ENCODE data around the gene ZNF335. TPM values are rescaled to one million over a fixed set of nuclear protein-coding genes. Genes with fewer than 3 reads are reported as not detected.

The ZNF335 gene
- total and polyA plus RNA-seq, 2 experiments from 2014 or later = 12.6 to 14.9 TPM

DNA sequence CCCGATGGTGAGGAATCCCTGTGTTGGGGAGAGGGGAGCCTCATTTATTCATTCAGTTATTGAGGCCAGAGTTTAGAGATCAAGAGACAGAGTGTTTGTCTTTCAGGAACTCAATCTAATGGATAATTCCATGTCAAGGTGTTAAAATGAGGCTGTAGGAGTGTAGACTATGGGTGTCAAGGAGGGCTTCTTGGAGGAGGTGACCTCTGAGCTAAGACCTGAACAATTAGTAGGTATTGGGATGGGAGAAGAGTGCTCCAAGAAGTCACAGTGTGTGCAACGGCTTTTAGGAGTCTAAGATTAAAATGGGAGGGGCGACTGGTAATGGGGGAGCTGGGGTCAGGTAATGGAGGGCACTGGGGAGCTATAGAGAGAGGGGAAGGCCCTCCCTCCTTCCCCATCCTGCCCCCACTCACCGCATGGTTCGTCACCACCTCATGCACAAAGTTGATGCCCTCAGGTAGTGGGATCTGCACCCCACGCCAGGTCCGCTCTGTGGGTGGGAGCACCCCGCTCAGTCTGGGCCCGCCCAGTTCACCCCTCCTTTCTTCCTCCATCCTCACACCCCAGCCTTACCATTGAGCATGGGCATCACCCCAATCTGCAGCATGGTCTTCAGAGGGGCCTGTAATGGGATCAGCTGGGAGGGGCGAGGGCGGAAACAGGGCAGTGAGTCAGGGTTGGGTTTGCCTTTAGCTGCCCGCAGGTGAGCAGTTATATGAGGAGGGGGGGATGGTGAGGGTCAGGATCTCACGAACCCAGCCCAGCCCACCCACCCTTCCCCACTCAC, 72.8 kb downstream of the ZNF335 start:
- Histone ChIP-seq H4K20me1 (ENCODE audit: insufficient read depth, poor library complexity, severe bottlenecking) (no peaks in the 10 kb centered on the region), H3K27me3 (no peaks in the 10 kb centered on the region), H2AFZ (no peak overlapping the region), H3K36me3 (replicated peaks; ENCODE audit: insufficient read depth, low read depth) (no peaks in the 10 kb centered on the region), H3K4me2 (no peak overlapping the region), H3K4me3 (no peak overlapping the region), H3K4me1 (ENCODE audit: insufficient read depth) (no peaks in the 10 kb centered on the region), H3K27ac (no peak overlapping the region), H3K9me3 (ENCODE audit: low read depth) (no peaks in the 10 kb centered on the region), H3K9me2 (replicated peaks; ENCODE audit: insufficient read depth) (no peaks in the 10 kb centered on the region), H3K79me2 (peaks cover under 1% of the 10 kb centered on the region)
- TF ChIP-seq, protein P1, sequence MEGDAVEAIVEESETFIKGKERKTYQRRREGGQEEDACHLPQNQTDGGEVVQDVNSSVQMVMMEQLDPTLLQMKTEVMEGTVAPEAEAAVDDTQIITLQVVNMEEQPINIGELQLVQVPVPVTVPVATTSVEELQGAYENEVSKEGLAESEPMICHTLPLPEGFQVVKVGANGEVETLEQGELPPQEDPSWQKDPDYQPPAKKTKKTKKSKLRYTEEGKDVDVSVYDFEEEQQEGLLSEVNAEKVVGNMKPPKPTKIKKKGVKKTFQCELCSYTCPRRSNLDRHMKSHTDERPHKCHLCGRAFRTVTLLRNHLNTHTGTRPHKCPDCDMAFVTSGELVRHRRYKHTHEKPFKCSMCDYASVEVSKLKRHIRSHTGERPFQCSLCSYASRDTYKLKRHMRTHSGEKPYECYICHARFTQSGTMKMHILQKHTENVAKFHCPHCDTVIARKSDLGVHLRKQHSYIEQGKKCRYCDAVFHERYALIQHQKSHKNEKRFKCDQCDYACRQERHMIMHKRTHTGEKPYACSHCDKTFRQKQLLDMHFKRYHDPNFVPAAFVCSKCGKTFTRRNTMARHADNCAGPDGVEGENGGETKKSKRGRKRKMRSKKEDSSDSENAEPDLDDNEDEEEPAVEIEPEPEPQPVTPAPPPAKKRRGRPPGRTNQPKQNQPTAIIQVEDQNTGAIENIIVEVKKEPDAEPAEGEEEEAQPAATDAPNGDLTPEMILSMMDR (IDR thresholded peaks at IDR 0.05; ENCODE audit: poor library complexity) = no peak
- no peak for TF ChIP-seq EZH2phosphoT487 (IDR thresholded peaks at IDR 0.05; ENCODE audit: low read depth, severe bottlenecking, unreplicated experiment)
- no peak for TF ChIP-seq EZH2 (IDR thresholded peaks at IDR 0.05; ENCODE audit: borderline replicate concordance)
- DNase-seq (ENCODE audit: low spot score) = no peak
- 93% methylated on average over 12 of the region's 13 CpGs for WGBS (ENCODE audit: low lambda C conversion rate, missing lambda C conversion rate)

Other genes starting within 250 kb of the ZNF335 start
- gene SPINT4, start 249.9 kb downstream of the ZNF335 start, total RNA-seq = not detected in 2 replicates
- not detected in 2 replicates for gene SPINT4, start 249.9 kb downstream of the ZNF335 start, polyA plus RNA-seq
- 0.72 and 2.6 TPM in 2 replicates for gene WFDC3, start 180.3 kb downstream of the ZNF335 start, total RNA-seq
- 9.9 and 16.8 TPM in 2 replicates for gene WFDC3, start 180.3 kb downstream of the ZNF335 start, polyA plus RNA-seq
- 18.8 and 25.2 TPM in 2 replicates for gene DNTTIP1, start 180.2 kb downstream of the ZNF335 start, total RNA-seq
- 60.3 and 65.1 TPM in 2 replicates for gene DNTTIP1, start 180.2 kb downstream of the ZNF335 start, polyA plus RNA-seq
- 21.9 and 26.7 TPM in 2 replicates for gene UBE2C, start 159.6 kb downstream of the ZNF335 start, total RNA-seq
- 46.9 and 49.0 TPM in 2 replicates for gene UBE2C, start 159.6 kb downstream of the ZNF335 start, polyA plus RNA-seq
- 0.63 TPM in 1 of 2 replicates, not detected in the other for gene TNNC2, start 144.9 kb downstream of the ZNF335 start, total RNA-seq
- 0.51 and 1.8 TPM in 2 replicates for gene TNNC2, start 144.9 kb downstream of the ZNF335 start, polyA plus RNA-seq
- 19.3 and 30.0 TPM in 2 replicates for gene SNX21, start 138.4 kb downstream of the ZNF335 start, total RNA-seq
- gene SNX21, start 138.4 kb downstream of the ZNF335 start, polyA plus RNA-seq = 32.1 and 32.5 TPM in 2 replicates
- gene ACOT8, start 114.8 kb downstream of the ZNF335 start, total RNA-seq = 26.3 and 40.6 TPM in 2 replicates
- 36.5 and 44.0 TPM in 2 replicates for gene ACOT8, start 114.8 kb downstream of the ZNF335 start, polyA plus RNA-seq
- 4.3 and 6.2 TPM in 2 replicates for gene ZSWIM3, start 114.6 kb downstream of the ZNF335 start, total RNA-seq
- 1.3 and 4.1 TPM in 2 replicates for gene ZSWIM3, start 114.6 kb downstream of the ZNF335 start, polyA plus RNA-seq
- 6.4 and 6.9 TPM in 2 replicates for gene ZSWIM1, start 91.0 kb downstream of the ZNF335 start, total RNA-seq
- 4.7 and 5.0 TPM in 2 replicates for gene ZSWIM1, start 91.0 kb downstream of the ZNF335 start, polyA plus RNA-seq
- 5.6 TPM in 1 of 2 replicates, not detected in the other for gene SPATA25, start 84.6 kb downstream of the ZNF335 start, total RNA-seq
- 0.41 and 1.4 TPM in 2 replicates for gene SPATA25, start 84.6 kb downstream of the ZNF335 start, polyA plus RNA-seq
- gene NEURL2, start 81.0 kb downstream of the ZNF335 start, total RNA-seq = 11.1 and 12.8 TPM in 2 replicates
- gene NEURL2, start 81.0 kb downstream of the ZNF335 start, polyA plus RNA-seq = 11.7 and 11.8 TPM in 2 replicates
- 401 and 425 TPM in 2 replicates for gene CTSA, start 80.9 kb downstream of the ZNF335 start, total RNA-seq
- gene CTSA, start 80.9 kb downstream of the ZNF335 start, polyA plus RNA-seq = 716 and 724 TPM in 2 replicates
- 144 and 176 TPM in 2 replicates for gene PLTP, start 60.0 kb downstream of the ZNF335 start, total RNA-seq
- gene PLTP, start 60.0 kb downstream of the ZNF335 start, polyA plus RNA-seq = 623 and 823 TPM in 2 replicates
- gene PCIF1, start 37.5 kb downstream of the ZNF335 start, total RNA-seq = 9.7 and 11.8 TPM in 2 replicates
- 26.0 and 32.4 TPM in 2 replicates for gene PCIF1, start 37.5 kb downstream of the ZNF335 start, polyA plus RNA-seq
- 1.3 and 2.6 TPM in 2 replicates for gene MMP9, start 36.7 kb upstream of the ZNF335 start, total RNA-seq
- gene MMP9, start 36.7 kb upstream of the ZNF335 start, polyA plus RNA-seq = 4.8 and 7.7 TPM in 2 replicates
- gene SLC12A5, start 57.0 kb upstream of the ZNF335 start, total RNA-seq = 0.57 TPM in 1 of 2 replicates, not detected in the other
- 3.1 and 4.3 TPM in 2 replicates for gene SLC12A5, start 57.0 kb upstream of the ZNF335 start, polyA plus RNA-seq
- 24.0 and 25.6 TPM in 2 replicates for gene NCOA5, start 117.8 kb upstream of the ZNF335 start, total RNA-seq
- gene NCOA5, start 117.8 kb upstream of the ZNF335 start, polyA plus RNA-seq = 24.1 and 26.2 TPM in 2 replicates
- 2.8 and 3.2 TPM in 2 replicates for gene CD40, start 146.1 kb upstream of the ZNF335 start, total RNA-seq
- gene CD40, start 146.1 kb upstream of the ZNF335 start, polyA plus RNA-seq = 8.0 and 10.3 TPM in 2 replicates